SK-N-SH (cell line): ENCODE data around the gene RILPL2.

Source experiments
- CHD2 ChIP-seq: fragments of 150-350 bp; IDR thresholded peaks from 2 replicates; pipeline ENCODE4 v1.6.1; 2018; ENCODE audit warnings: low read length; ENCODE audit not compliant: partially characterized antibody
- CTCF ChIP-seq: fragments of 200-600 bp; sonication (generic); IDR thresholded peaks from 2 replicates; pipeline ENCODE4 v1.6.1; 2017; ENCODE audit warnings: antibody characterized with exemption, mild to moderate bottlenecking, moderate library complexity
- EZH2phosphoT487 ChIP-seq: fragments of 200-600 bp; sonication (generic); IDR thresholded peaks from 2 replicates; pipeline ENCODE4 v1.6.1; 2017; ENCODE audit warnings: low read depth, mixed run types, mild to moderate bottlenecking, antibody characterized with exemption, moderate library complexity, borderline replicate concordance
- FOXJ3 ChIP-seq: sonication (generic); formaldehyde crosslinking; IDR thresholded peaks from 2 replicates; pipeline ENCODE4 v1.5.1; 2020; ENCODE audit warnings: mild to moderate bottlenecking, missing genetic modification reagents
- GABPA ChIP-seq: IDR thresholded peaks from 2 replicates; pipeline ENCODE4 v1.4.0; 2012; ENCODE audit warnings: low read depth, mild to moderate bottlenecking
- PBX3 ChIP-seq: IDR thresholded peaks from 2 replicates; pipeline ENCODE4; 2012
- POLR2AphosphoS5 ChIP-seq: IDR thresholded peaks from 2 replicates; pipeline ENCODE4 v1.6.1; 2012; ENCODE audit warnings: low read depth, low read length
- RAD21 ChIP-seq: IDR thresholded peaks from 2 replicates; pipeline ENCODE4 v1.6.1; 2012; ENCODE audit warnings: mild to moderate bottlenecking, low read length
- RCOR1 ChIP-seq: fragments of 150-350 bp; IDR thresholded peaks from 2 replicates; pipeline ENCODE4 v1.6.1; 2017; ENCODE audit warnings: antibody characterized with exemption, low read length
- RFX5 ChIP-seq: IDR thresholded peaks from 2 replicates; pipeline ENCODE4 v1.6.1; 2012; ENCODE audit warnings: mild to moderate bottlenecking, improper control_type of control experiment, low read length
- SMC3 ChIP-seq: IDR thresholded peaks from 2 replicates; pipeline ENCODE4 v1.6.1; 2012; ENCODE audit warnings: low read depth, low read length, improper control_type of control experiment
- YY1 ChIP-seq: IDR thresholded peaks from 2 replicates; pipeline ENCODE4 v1.4.0; 2012; ENCODE audit warnings: low read depth, mild to moderate bottlenecking

GRCh38 chr12:123398550-123399254 is 37.8 kb downstream of the RILPL2 start:
- TF ChIP-seq SMC3 (no peak), CTCF (no peak), RAD21 (no peak), POLR2AphosphoS5 (no peak), EZH2phosphoT487 (no peak), YY1 (no peak), FOXJ3 (no peak), CHD2 (no peak), PBX3 (no peak), RCOR1 (no peak), GABPA (no peak), RFX5 (no peak)
